NCI-H2107 treated with DMSO at 0.1 percent for 48 hours (cell line): Measurements from ENCODE around the gene FRMD4A.
"Not testable (repeated sequence)": the region's sequence is repeated elsewhere in the genome, so short reads cannot be mapped to it uniquely, and the experiment has no call there.

Source experiments
- DNase-seq: peaks from one replicate; lab custom pipeline; 2025; ENCODE audit not compliant: unreplicated experiment; lab: John Stamatoyannopoulos, UW

The FRMD4A gene

GRCh38 chr10:14116837-14117236 lies 213.9 kb downstream of the FRMD4A start:
- no peak for DNase-seq

- DNase-seq = no peak
Observed at GRCh38 chr10:14116021-14116420, 214.7 kb downstream of the FRMD4A start.

GRCh38 chr10:14114791-14115190 lies 215.9 kb downstream of the FRMD4A start:
- DNase-seq = no peak

- DNase-seq = no peak
Observed at GRCh38 chr10:14112056-14112455, 218.7 kb downstream of the FRMD4A start.

GRCh38 chr10:14111208-14111607 lies 219.5 kb downstream of the FRMD4A start:
- no peak for DNase-seq

- no peak for DNase-seq
Observed at GRCh38 chr10:14106828-14107227, 223.9 kb downstream of the FRMD4A start.

- no peak for DNase-seq
Observed at GRCh38 chr10:14102056-14102455, 228.7 kb downstream of the FRMD4A start.

- no peak for DNase-seq
Observed at GRCh38 chr10:14099885-14100284, 230.8 kb downstream of the FRMD4A start.

GRCh38 chr10:14093730-14094484 lies 236.8 kb downstream of the FRMD4A start:
- no peak for DNase-seq

GRCh38 chr10:14092799-14093198 lies 237.9 kb downstream of the FRMD4A start:
- DNase-seq = no peak

GRCh38 chr10:14089556-14090292 lies 241.0 kb downstream of the FRMD4A start:
- no peak for DNase-seq

GRCh38 chr10:14087566-14087965 lies 243.2 kb downstream of the FRMD4A start:
- DNase-seq = no peak

- DNase-seq = no peak
Observed at GRCh38 chr10:14086596-14086995, 244.1 kb downstream of the FRMD4A start.

- no peak for DNase-seq
Observed at GRCh38 chr10:14084875-14085274, 245.8 kb downstream of the FRMD4A start.

- no peak for DNase-seq
Observed at GRCh38 chr10:14080795-14081194, 249.9 kb downstream of the FRMD4A start.

GRCh38 chr10:14077430-14077829 lies 253.3 kb downstream of the FRMD4A start:
- no peak for DNase-seq

GRCh38 chr10:14074062-14074884 lies 256.5 kb downstream of the FRMD4A start:
- no peak for DNase-seq

- DNase-seq = no peak
Observed at GRCh38 chr10:14072541-14072940, 258.2 kb downstream of the FRMD4A start.

- no peak for DNase-seq
Observed at GRCh38 chr10:14071956-14072355, 258.8 kb downstream of the FRMD4A start.

- no peak for DNase-seq
Observed at GRCh38 chr10:14068601-14069250, 262.0 kb downstream of the FRMD4A start.

GRCh38 chr10:14067638-14068037 lies 263.1 kb downstream of the FRMD4A start:
- not testable (repeated sequence) for DNase-seq
